Naive thymus-derived CD4-positive, alpha-beta T cell (primary cell): Measurements from ENCODE around the gene TMEM129. TPM values are rescaled to one million over a fixed set of nuclear protein-coding genes. Genes with fewer than 3 reads are reported as not detected.

Experiments
- ATAC-seq: fragments of 150-1000 bp; cut with Tn5 transposase; 2 replicates; pipeline ENCODE4 v1.10.0; 2021; ENCODE audit warnings: mild to moderate bottlenecking, moderate library complexity
- CTCF ChIA-PET: fragments of 350-600 bp; sonication (Branson Sonifier 250); formaldehyde crosslinking; loops from one replicate; lab custom pipeline; 2021; ENCODE audit warnings: antibody characterized with exemption; lab: Charles Lee
- POLR2A ChIA-PET: fragments of 350-600 bp; sonication (Branson Sonifier 250); formaldehyde crosslinking; loops from one replicate; lab custom pipeline; 2021; ENCODE audit warnings: antibody characterized with exemption, inconsistent platforms; lab: Charles Lee
- DNase-seq, 9 donors: peaks; one replicate each; pipeline versions ENCODE4 v3.0.0 to v3.0.0-alpha.2; 2020 to 2022; ENCODE audit warnings: mixed read lengths in 1 of 9
- H3K27ac ChIP-seq: one replicate; pipeline ENCODE4 v1.7.0; 2013; ENCODE audit warnings: mild to moderate bottlenecking, low read depth, low read length, moderate library complexity
- H3K27me3 ChIP-seq, 2 donors: one replicate each; pipeline ENCODE4 v1.7.0; 2013; ENCODE audit warnings: low read length in 2 of 2, mild to moderate bottlenecking in 2 of 2, moderate library complexity in 2 of 2; ENCODE audit not compliant: control insufficient read depth in 2 of 2, insufficient read depth in 2 of 2
- H3K36me3 ChIP-seq, 3 experiments: 1 replicate in 2 of 3; 2 replicates in 1 of 3; pipeline ENCODE4 v1.7.0; 2013; ENCODE audit warnings: low read length in 3 of 3, mild to moderate bottlenecking in 3 of 3, moderate library complexity in 1 of 3; ENCODE audit not compliant: insufficient read depth in 3 of 3, control insufficient read depth in 2 of 3
- H3K4me1 ChIP-seq, 2 donors: one replicate each; pipeline ENCODE4 v1.7.0; 2013; ENCODE audit warnings: low read length in 2 of 2, mild to moderate bottlenecking in 2 of 2, moderate library complexity in 1 of 2; ENCODE audit not compliant: control insufficient read depth in 2 of 2, insufficient read depth in 2 of 2
- H3K4me3 ChIP-seq: 2 replicates; pipeline ENCODE4 v1.7.0; 2013; ENCODE audit warnings: mild to moderate bottlenecking, low read length
- H3K9me3 ChIP-seq, 3 experiments: 1 replicate in 2 of 3; 2 replicates in 1 of 3; pipeline ENCODE4 v1.7.0; 2013; ENCODE audit warnings: low read length in 3 of 3; ENCODE audit not compliant: control insufficient read depth in 2 of 3
- H3K27ac Mint-ChIP-seq, 9 donors: one replicate each; pipeline ENCODE4 v1.8.0; 2020 to 2022; ENCODE audit warnings: mixed read lengths in 9 of 9, mild to moderate bottlenecking in 8 of 9, moderate library complexity in 5 of 9, inconsistent platforms in 2 of 9
- H3K27me3 Mint-ChIP-seq, 5 donors: one replicate each; pipeline ENCODE4 v1.8.0; 2021 to 2022; ENCODE audit warnings: mixed read lengths in 5 of 5, mild to moderate bottlenecking in 1 of 5
- H3K36me3 Mint-ChIP-seq, 5 donors: one replicate each; pipeline ENCODE4 v1.8.0; 2020 to 2022; ENCODE audit warnings: mixed read lengths in 5 of 5, mild to moderate bottlenecking in 3 of 5, inconsistent platforms in 1 of 5
- H3K4me1 Mint-ChIP-seq, 7 donors: one replicate each; pipeline ENCODE4 v1.8.0; 2020 to 2022; ENCODE audit warnings: mixed read lengths in 7 of 7, mild to moderate bottlenecking in 3 of 7, inconsistent platforms in 1 of 7
- H3K4me3 Mint-ChIP-seq, 10 donors: one replicate each; pipeline ENCODE4 v1.8.0; 2020 to 2022; ENCODE audit warnings: mild to moderate bottlenecking in 10 of 10, mixed read lengths in 10 of 10, moderate library complexity in 6 of 10, inconsistent platforms in 2 of 10
- H3K9me3 Mint-ChIP-seq, 11 donors: one replicate each; pipeline ENCODE4 v1.8.0; 2020 to 2022; ENCODE audit warnings: mixed read lengths in 11 of 11, mild to moderate bottlenecking in 4 of 11, inconsistent platforms in 1 of 11, moderate library complexity in 1 of 11
- intact Hi-C, 2 donors: fragments of 100-400 bp; cut with micrococcal nuclease; formaldehyde crosslinking; loops; one replicate each; pipeline ENCODE4 v1.15.1; 2023
- polyA plus RNA-seq, 2 donors: library from polyadenylated mRNA; unstranded; fragments of 300-500 nt; fragmentation: Illumina TruSeq; gene quantifications; one replicate each; pipeline ENCODE4 v1.2.3, GENCODE V29; 2021
- total RNA-seq, 6 experiments: library from RNA in 5 of 6; stranded (reverse) in 5 of 6; gene quantifications; 1 replicate in 5 of 6; 2 replicates in 1 of 6; pipeline ENCODE4 v1.2.3 and lab custom pipeline; 2021 to 2026

TMEM129 gene
- total and polyA plus RNA-seq, 7 experiments from 2014 or later: 20.0 to 44.7 (median 34.9) TPM

DNA sequence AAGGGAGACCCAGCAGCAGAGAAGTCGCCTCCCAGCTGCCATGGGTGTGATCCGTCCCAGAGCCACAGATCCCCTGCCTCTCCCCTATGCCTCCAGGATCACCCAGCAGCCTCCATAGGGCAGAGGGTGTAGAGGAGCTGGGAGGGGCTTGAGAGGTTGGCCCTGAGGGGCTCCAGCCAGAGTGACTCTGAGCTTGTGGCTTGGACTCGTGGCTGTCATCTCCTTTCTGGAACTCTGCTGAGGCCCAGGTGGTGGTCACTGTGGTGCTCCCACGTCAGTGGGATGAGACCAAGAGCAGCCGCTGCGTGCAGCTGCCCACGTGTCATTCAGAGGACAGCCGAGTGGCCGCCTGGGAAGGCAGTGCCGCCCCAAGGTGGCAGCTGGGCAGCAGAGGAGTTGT lies 4.4 kb upstream of the TMEM129 start:
- DNase-seq (no peak), ATAC-seq (no peak)
- ChIA-PET POLR2A (interaction anchor here (5.5 to 7.4 kb wide), 2 partner anchors 13 to 33 kb away, joined by 86 to 119 read pairs; partner anchors contain the start of gene SLBP), CTCF (interaction anchor here (0.8 to 9.9 kb wide), 4 partner anchors 17 to 42 kb away, joined by 3 to 212 read pairs (median 8); no protein-coding TSS in a partner anchor)
- Mint-ChIP-seq H3K4me1 (peaks cover 52 to 80% (median 56%) of the 10 kb centered on the region in 7 donors), H3K27ac (peak overlapping the region in 7 of 9 donors; percentile 74 to 100 (median 89)), H3K9me3 (peaks cover 0 to 2% (median 0%) of the 10 kb centered on the region in 11 donors), H3K27me3 (no peaks in the 10 kb centered on the region), H3K4me3 (peak overlapping the region; percentile 64 to 97 (median 92)), H3K36me3 (peaks cover 8 to 48% (median 14%) of the 10 kb centered on the region in 5 donors)
- Histone ChIP-seq H3K4me1 (peaks cover 37 to 54% of the 10 kb centered on the region in 2 donors), H3K27ac (peak overlapping the region; percentile 88), H3K27me3 (no peaks in the 10 kb centered on the region), H3K9me3 (no peaks in the 10 kb centered on the region), H3K4me3 (no peak overlapping the region), H3K36me3 (peaks cover 0 to 44% (median 22%) of the 10 kb centered on the region in 3 experiments)
- intact Hi-C loops: no loop called here

DNA sequence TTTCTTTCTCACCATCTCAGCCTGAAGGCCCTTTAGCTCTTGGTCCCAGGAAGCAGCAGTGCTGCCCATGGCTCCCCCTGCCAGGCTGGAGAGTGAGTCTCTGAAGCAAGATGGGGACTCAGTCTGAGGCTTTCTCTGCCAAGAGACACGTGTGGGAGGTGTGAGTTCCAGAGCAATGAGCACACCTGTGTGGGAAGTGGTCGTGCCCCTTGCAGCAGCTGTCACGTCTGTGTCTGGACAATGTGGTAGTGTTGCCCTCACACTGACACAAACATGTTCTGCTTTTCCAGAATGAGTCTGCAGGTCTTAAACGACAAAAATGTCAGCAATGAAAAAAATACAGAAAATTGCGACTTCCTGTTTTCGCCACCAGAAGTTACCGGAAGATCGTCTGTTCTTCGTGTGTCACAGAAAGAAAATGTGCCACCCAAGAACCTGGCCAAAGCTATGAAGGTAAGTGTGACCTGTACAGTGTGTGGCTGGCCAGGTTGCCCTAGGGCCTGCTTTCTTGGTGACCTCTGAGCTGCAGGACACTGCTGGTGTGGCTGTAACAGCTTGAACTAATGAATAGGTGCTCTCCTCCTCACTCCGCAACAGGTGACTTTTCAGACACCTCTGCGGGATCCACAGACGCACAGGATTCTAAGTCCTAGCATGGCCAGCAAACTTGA lies 2.1 kb upstream of the TMEM129 start:
- ATAC-seq (peak; percentile 18), DNase-seq (peak in 8 of 9 donors; percentile 55 to 79 (median 73))
- peaks cover 0 to 2% (median 0%) of the 10 kb centered on the region in 11 donors for H3K9me3 Mint-ChIP-seq
- peak overlapping the region; percentile 98 to 100 (median 99) for H3K27ac Mint-ChIP-seq
- intact Hi-C loops: loop anchor here in 1 of 2 donors (2.0 to 5.0 kb wide), 2 partner anchors 540 to 1239 kb away; partner anchors contain the start of genes GRK4, MXD4 and NOP14
- peaks cover 5 to 40% (median 8%) of the 10 kb centered on the region in 5 donors for H3K36me3 Mint-ChIP-seq
- H3K4me3 Mint-ChIP-seq: peak overlapping the region; percentile 87 to 97 (median 93)
- H3K27me3 ChIP-seq: no peaks in the 10 kb centered on the region
- ChIA-PET POLR2A (interaction anchor here (0.7 to 7.4 kb wide), 18 partner anchors 10 to 539 kb away, joined by 3 to 119 read pairs (median 4); partner anchors contain the start of genes FAM53A, LETM1, MXD4 and NELFA), CTCF (interaction anchor here (0.6 to 9.9 kb wide), 5 partner anchors 10 to 31 kb away, joined by 4 to 212 read pairs (median 8); partner anchors contain the start of gene SLBP)
- no peaks in the 10 kb centered on the region for H3K9me3 ChIP-seq
- H3K4me3 ChIP-seq: peak overlapping the region; percentile 70
- peaks cover 50 to 58% of the 10 kb centered on the region in 2 donors for H3K4me1 ChIP-seq
- no peaks in the 10 kb centered on the region for H3K27me3 Mint-ChIP-seq
- H3K27ac ChIP-seq: peak overlapping the region; percentile 88
- peaks cover 46 to 76% (median 63%) of the 10 kb centered on the region in 7 donors for H3K4me1 Mint-ChIP-seq
- peaks cover 0 to 28% (median 8%) of the 10 kb centered on the region in 3 experiments for H3K36me3 ChIP-seq

DNA sequence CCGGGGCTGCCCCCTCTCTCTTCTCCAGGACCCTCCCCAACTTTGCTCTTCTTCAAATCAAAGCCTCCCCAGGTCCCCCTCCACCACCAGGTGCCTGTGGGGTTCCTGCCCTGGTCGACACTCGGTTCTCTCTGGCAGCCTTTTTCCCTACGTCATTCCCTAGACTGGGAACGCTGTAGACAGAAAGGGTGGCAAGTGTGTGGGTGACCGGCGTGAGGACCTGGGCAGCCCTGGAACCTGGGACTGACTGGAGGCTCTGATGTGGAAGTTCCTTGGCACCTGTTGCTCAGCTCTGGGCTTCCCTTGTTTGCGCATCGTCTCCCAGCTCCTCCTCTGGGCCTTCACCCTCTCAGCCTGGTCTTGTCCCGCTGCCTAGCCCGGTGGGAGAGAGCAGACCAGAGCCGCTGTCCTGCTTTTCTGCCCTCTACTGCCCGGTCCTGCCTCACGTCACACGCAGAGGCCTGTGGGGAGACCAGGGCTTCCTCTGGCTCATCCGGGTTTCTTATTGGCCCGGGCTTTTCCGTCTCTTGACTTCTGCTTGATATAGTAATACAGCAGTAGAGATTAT lies 1.5 kb upstream of the TMEM129 start:
- intact Hi-C loops: loop anchor here in 1 of 2 donors (2.0 to 5.0 kb wide), 2 partner anchors 540 to 1240 kb away; partner anchors contain the start of genes GRK4, MXD4 and NOP14
- H3K9me3 ChIP-seq: no peaks in the 10 kb centered on the region
- Mint-ChIP-seq H3K4me1 (peaks cover 40 to 71% (median 63%) of the 10 kb centered on the region in 7 donors), H3K36me3 (peaks cover 5 to 37% (median 8%) of the 10 kb centered on the region in 5 donors), H3K4me3 (peak overlapping the region; percentile 87 to 97 (median 93)), H3K27ac (peak overlapping the region; percentile 98 to 100 (median 99)), H3K9me3 (peaks cover 0 to 2% (median 0%) of the 10 kb centered on the region in 11 donors), H3K27me3 (no peaks in the 10 kb centered on the region)
- peaks cover 50 to 58% of the 10 kb centered on the region in 2 donors for H3K4me1 ChIP-seq
- H3K27me3 ChIP-seq: no peaks in the 10 kb centered on the region
- POLR2A ChIA-PET: interaction anchor here (0.6 to 7.4 kb wide), 14 partner anchors 10 to 539 kb away, joined by 3 to 119 read pairs (median 4); partner anchors contain the start of genes LETM1, MXD4, NELFA and SLBP
- H3K27ac ChIP-seq: peak overlapping the region; percentile 88
- H3K4me3 ChIP-seq: peak overlapping the region; percentile 70
- H3K36me3 ChIP-seq: peaks cover 0 to 28% (median 2%) of the 10 kb centered on the region in 3 experiments
- CTCF ChIA-PET: interaction anchor here (1.3 to 9.9 kb wide), 4 partner anchors 10 to 30 kb away, joined by 4 to 212 read pairs (median 12); partner anchors contain the start of gene SLBP
- ATAC-seq: no peak
- no peak for DNase-seq

DNA sequence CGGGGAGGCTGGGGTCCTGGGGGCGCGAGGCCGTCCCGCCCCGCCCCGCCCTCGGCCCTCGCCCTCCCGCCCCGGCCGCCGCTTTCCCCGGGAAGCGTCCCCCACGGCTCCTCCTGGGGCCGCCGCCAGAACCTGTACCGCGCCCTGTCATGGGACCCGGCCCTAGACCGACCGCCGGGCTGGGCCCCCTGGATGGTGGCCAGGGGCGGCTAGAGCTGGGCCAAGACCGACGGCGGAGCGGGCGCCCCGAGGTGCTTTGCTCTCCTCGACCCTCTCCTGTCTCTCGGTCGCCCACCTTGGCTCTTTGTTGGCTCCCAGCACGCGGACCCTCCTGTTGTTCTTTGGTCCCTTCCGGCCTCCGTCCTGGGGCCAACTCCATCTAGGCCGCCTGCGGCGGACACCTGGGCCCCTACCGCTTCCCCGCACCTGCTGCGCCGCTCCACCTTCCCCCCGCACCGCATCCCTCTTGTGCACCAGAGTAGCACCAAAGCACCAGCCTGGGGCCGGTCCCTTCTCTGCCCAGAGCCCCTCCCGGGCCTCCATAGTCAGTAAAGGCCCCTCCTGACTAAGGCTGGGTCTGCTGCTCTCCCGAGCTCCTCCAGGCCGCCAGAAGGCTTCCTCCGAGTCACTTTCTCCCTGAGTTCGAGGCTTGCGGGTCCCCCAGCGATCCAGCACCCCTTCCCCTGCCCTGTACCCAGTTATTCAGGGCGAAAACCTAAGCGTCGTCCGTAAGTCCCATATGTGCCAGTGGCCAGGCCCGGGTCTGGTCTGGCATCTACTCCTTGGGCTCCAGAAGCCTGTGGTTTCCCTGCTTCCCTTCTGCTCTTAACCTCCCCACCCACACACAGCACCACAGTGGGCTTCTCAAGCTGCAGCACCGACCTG lies 785 bp upstream of the TMEM129 start:
- H3K4me1 Mint-ChIP-seq: peaks cover 33 to 63% (median 56%) of the 10 kb centered on the region in 7 donors
- intact Hi-C loops: loop anchor here (1.0 to 5.0 kb wide), 9 partner anchors 10 to 1240 kb away; partner anchors contain the start of genes MXD4 (in 2 of the 2), NSD2 (in 2 of the 2), SLBP (in 2 of the 2) and FAM53A (in 1 of the 2)
- POLR2A ChIA-PET: interaction anchor here (0.6 to 7.4 kb wide), 11 partner anchors 9 to 376 kb away, joined by 3 to 119 read pairs (median 5); partner anchors contain the start of genes NELFA and SLBP

DNA sequence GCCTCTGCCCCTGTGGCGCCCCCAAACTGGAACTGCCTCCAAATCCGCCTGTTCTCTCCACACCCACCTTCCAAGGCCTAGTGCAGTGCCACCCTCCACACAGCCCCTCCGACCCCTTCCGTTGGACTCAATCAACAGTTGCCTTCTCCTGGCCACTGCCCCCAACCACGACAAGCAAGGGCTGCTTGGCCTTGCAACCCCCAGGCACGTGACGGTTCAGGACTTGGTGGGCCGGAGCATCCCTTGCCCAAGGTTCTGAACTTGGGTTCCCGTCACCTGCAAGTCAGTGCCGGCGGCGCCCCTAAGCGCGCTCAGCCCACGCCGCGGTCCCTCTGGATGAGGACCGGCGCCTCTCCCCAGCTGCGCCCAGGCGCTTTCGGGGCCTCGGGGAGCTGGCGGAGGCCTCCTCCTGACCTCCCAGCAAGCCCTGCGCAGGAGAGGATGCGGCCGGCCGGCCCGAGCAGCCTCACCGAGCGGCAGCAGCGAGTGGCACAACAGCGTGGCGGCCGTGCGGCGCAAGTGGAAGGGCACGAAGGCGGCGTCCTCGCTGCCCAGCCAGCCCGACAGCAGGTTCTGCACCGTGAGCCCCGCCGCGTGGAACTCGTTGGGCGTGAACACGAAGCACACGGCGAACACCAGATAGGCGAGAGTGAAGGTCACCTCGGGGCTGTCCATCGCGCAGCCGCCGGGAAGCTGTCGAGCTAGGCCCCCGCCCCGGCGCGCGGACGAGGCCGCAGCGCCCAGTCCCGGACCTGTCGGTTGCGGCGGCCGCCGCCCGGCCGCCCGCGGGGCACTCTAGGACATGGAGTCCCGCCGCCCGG lies 750 bp downstream of the TMEM129 start:
- DNase-seq: peak; percentile 18 to 63 (median 38)
- intact Hi-C loops: loop anchor here (2.0 to 5.0 kb wide), 5 partner anchors 140 to 1242 kb away; partner anchors contain the start of genes NSD2 (in 2 of the 2), GRK4 (in 1 of the 2), MXD4 (in 1 of the 2) and NOP14 (in 1 of the 2)
- H3K4me3 ChIP-seq: peak overlapping the region; percentile 63
- peaks cover 22 to 59% (median 50%) of the 10 kb centered on the region in 7 donors for H3K4me1 Mint-ChIP-seq
- ChIA-PET POLR2A (interaction anchor here (0.9 to 7.4 kb wide), 10 partner anchors 7 to 374 kb away, joined by 3 to 119 read pairs (median 4); partner anchors contain the start of gene SLBP), CTCF (interaction anchor here (0.5 to 3.3 kb wide), 4 partner anchors 9 to 784 kb away, joined by 3 to 13 read pairs (median 4); no protein-coding TSS in a partner anchor)
- peaks cover 0 to 30% (median 4%) of the 10 kb centered on the region in 5 donors for H3K36me3 Mint-ChIP-seq
- peak overlapping the region; percentile 66 to 100 (median 88) for H3K27ac Mint-ChIP-seq
- no peaks in the 10 kb centered on the region for H3K27me3 ChIP-seq
- H3K9me3 ChIP-seq: no peaks in the 10 kb centered on the region
- H3K36me3 ChIP-seq: peaks cover 0 to 32% (median 4%) of the 10 kb centered on the region in 3 experiments
- H3K27me3 Mint-ChIP-seq: no peaks in the 10 kb centered on the region
- ATAC-seq: peak; percentile 4
- peak overlapping the region; percentile 80 for H3K27ac ChIP-seq
- H3K4me1 ChIP-seq: peaks cover 40 to 44% of the 10 kb centered on the region in 2 donors
- peaks cover 0 to 2% (median 0%) of the 10 kb centered on the region in 11 donors for H3K9me3 Mint-ChIP-seq
- H3K4me3 Mint-ChIP-seq: peak overlapping the region; percentile 78 to 97 (median 88)

More for the DNA sequence above, 785 bp upstream of the TMEM129 start:
- Mint-ChIP-seq H3K27ac (peak overlapping the region; percentile 98 to 100 (median 99)), H3K9me3 (peaks cover 0 to 2% (median 0%) of the 10 kb centered on the region in 11 donors), H3K4me3 (peak overlapping the region; percentile 70 to 97 (median 93)), H3K36me3 (peaks cover 4 to 35% (median 8%) of the 10 kb centered on the region in 5 donors), H3K27me3 (no peaks in the 10 kb centered on the region)
- Histone ChIP-seq H3K27me3 (no peaks in the 10 kb centered on the region), H3K27ac (peak overlapping the region; percentile 88), H3K9me3 (no peaks in the 10 kb centered on the region), H3K4me1 (peaks cover 50 to 58% of the 10 kb centered on the region in 2 donors), H3K4me3 (peak overlapping the region; percentile 70), H3K36me3 (peaks cover 0 to 28% (median 2%) of the 10 kb centered on the region in 3 experiments)
- DNase-seq: no peak
- no peak for ATAC-seq
- CTCF ChIA-PET: interaction anchor here (1.7 to 9.9 kb wide), 3 partner anchors 9 to 29 kb away, joined by 8 to 212 read pairs (median 16); partner anchors contain the start of gene SLBP
